GM12878 (cell line): ENCODE measurements around the gene UNC13A. TPM values are rescaled to one million over a fixed set of nuclear protein-coding genes. Genes with fewer than 3 reads are reported as not detected.

Source experiments
- ATF7 ChIP-seq: fragments of 450-650 bp; IDR thresholded peaks from 2 replicates; pipeline ENCODE4 v1.6.1; 2016; ENCODE audit warnings: low read depth, mild to moderate bottlenecking
- CBFB ChIP-seq: IDR thresholded peaks from 2 replicates; pipeline ENCODE4 v1.6.1; 2016; ENCODE audit warnings: antibody characterized with exemption, low read depth
- ETV6 ChIP-seq, 2 experiments: fragments of 450-650 bp in 1 of 2; IDR thresholded peaks in 1 of 2; conservative IDR thresholded peaks in 1 of 2; 2 replicates each; pipeline ENCODE4 v1.6.1; 2014; ENCODE audit warnings: antibody characterized with exemption in 1 of 2, borderline replicate concordance in 1 of 2, low read depth in 1 of 2, mild to moderate bottlenecking in 1 of 2, moderate library complexity in 1 of 2
- HCFC1 ChIP-seq: fragments of 150-350 bp; IDR thresholded peaks from 2 replicates; pipeline ENCODE4 v1.6.1; 2014; ENCODE audit warnings: low read length
- NFXL1 ChIP-seq: fragments of 450-650 bp; IDR thresholded peaks from 2 replicates; pipeline ENCODE4 v1.6.1; 2017; ENCODE audit warnings: antibody characterized with exemption, mild to moderate bottlenecking, borderline replicate concordance
- NR2C1 ChIP-seq: fragments of 450-650 bp; IDR thresholded peaks from 2 replicates; pipeline ENCODE4 v1.6.1; 2017; ENCODE audit warnings: antibody characterized with exemption, mild to moderate bottlenecking, moderate library complexity
- POLR2AphosphoS5 ChIP-seq: IDR thresholded peaks from 2 replicates; pipeline ENCODE4 v1.6.1; 2011; ENCODE audit warnings: mild to moderate bottlenecking, low read length, inconsistent platforms
- SMARCA5 ChIP-seq: fragments of 450-650 bp; IDR thresholded peaks from 2 replicates; pipeline ENCODE4 v1.6.1; 2017; ENCODE audit warnings: mild to moderate bottlenecking
- TCF12 ChIP-seq: IDR thresholded peaks from 2 replicates; pipeline ENCODE4 v1.6.1; 2011; ENCODE audit warnings: low read depth, mild to moderate bottlenecking, low read length
- ZBED1 ChIP-seq: IDR thresholded peaks from 2 replicates; pipeline ENCODE4 v1.6.1; 2016; ENCODE audit warnings: borderline replicate concordance
- ZBTB4 ChIP-seq: fragments of 450-650 bp; formaldehyde crosslinking; IDR thresholded peaks from 2 replicates; pipeline ENCODE4 v1.4.0; 2022; ENCODE audit warnings: mild to moderate bottlenecking, moderate library complexity
- ZNF207 ChIP-seq: fragments of 450-650 bp; IDR thresholded peaks from 2 replicates; pipeline ENCODE4 v1.6.1; 2014; ENCODE audit warnings: antibody characterized with exemption, mild to moderate bottlenecking, borderline replicate concordance
- ZZZ3 ChIP-seq: IDR thresholded peaks from 2 replicates; pipeline ENCODE4 v1.6.1; 2011; ENCODE audit warnings: low read depth; ENCODE audit not compliant: control insufficient read depth, insufficient read length
- polyA plus RNA-seq, 11 experiments: library from polyadenylated mRNA; depleted of rRNA in 4 of 11; unstranded in 6 of 11; stranded (reverse) in 5 of 11; fragments of >200 nt; fragmentation: Nextera tagmentation in 4 of 11; fragmentation: Illumina TruSeq in 1 of 11; extraction: Ambion mirVana in 4 of 11; extraction: Trizol in 1 of 11; gene quantifications; 1 replicate in 1 of 11; 2 replicates in 10 of 11; pipeline versions ENCODE4 v1.2.1 to v1.2.3, GENCODE V29; 2011 to 2016; ENCODE audit warnings: inconsistent platforms in 2 of 11, missing spikeins in 2 of 11, low read depth in 1 of 11
- total RNA-seq, 4 experiments: library from RNA; depleted of rRNA in 3 of 4; stranded (reverse); fragments of >200 nt in 3 of 4; fragmentation: Illumina TruSeq in 1 of 4; extraction: Trizol in 1 of 4; gene quantifications; 2 replicates each; pipeline versions ENCODE4 v1.2.1 to v1.2.3, GENCODE V29; 2013 to 2021
- TF ChIP-seq, protein P1 (sequence below): fragments of 450-650 bp; IDR thresholded peaks from 2 replicates; pipeline ENCODE4 v1.6.1; 2017; ENCODE audit warnings: borderline replicate concordance

Gene UNC13A
- total and polyA plus RNA-seq, 10 of the 15 experiments (the other 5 are each of a cell fraction or from before 2014, with no cell fraction given) = under 0.01 to 0.23 (median 0.13) TPM; not detected in 1

DNA sequence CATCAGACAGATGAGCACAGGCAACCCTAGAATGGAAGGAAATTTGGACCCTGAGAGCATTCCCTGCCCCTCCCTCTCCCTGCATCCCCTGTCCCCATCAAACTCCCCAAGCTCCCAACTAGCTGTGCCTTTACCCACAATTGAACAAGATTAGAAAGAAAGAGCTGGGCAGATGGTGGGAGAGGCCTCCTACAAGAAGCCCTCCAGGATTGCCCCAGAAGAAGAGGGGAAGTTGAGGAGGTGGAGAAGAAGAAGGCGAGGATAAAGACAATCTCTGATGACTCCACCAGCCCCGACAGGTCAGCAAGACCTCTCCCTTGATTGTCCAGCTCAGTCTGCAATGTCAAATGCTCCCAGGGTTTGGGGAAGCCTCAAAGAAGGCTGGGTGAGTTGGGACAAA is 11.9 kb downstream of the UNC13A start (continued):
- no peak for TF ChIP-seq ZBTB4 (CRISPR knock-in tag)
- TF ChIP-seq ZZZ3 = no peak
- TF ChIP-seq ETV6 (conservative IDR thresholded peaks at IDR 0.05 in 1 of 2, IDR thresholded peaks at IDR 0.05 in 1 of 2; ENCODE audit: borderline replicate concordance in 1 of 2, low read depth in 1 of 2) = no peak
- TF ChIP-seq POLR2AphosphoS5 = no peak
- no peak for TF ChIP-seq ZBED1
- TF ChIP-seq, protein P1, sequence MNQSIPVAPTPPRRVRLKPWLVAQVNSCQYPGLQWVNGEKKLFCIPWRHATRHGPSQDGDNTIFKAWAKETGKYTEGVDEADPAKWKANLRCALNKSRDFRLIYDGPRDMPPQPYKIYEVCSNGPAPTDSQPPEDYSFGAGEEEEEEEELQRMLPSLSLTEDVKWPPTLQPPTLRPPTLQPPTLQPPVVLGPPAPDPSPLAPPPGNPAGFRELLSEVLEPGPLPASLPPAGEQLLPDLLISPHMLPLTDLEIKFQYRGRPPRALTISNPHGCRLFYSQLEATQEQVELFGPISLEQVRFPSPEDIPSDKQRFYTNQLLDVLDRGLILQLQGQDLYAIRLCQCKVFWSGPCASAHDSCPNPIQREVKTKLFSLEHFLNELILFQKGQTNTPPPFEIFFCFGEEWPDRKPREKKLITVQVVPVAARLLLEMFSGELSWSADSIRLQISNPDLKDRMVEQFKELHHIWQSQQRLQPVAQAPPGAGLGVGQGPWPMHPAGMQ = no peak
- no peak for TF ChIP-seq NR2C1
- no peak for TF ChIP-seq HCFC1
- no peak for TF ChIP-seq CBFB
- no peak for TF ChIP-seq ATF7
- TF ChIP-seq ZNF207 = no peak
- no peak for TF ChIP-seq TCF12
- no peak for TF ChIP-seq SMARCA5
- no peak for TF ChIP-seq NFXL1
